BLaER1 treated with 17β-estradiol and CSF1 and Interleukin-3, amounts not matched to agents 10 nM and 100 nM (cell line): Measurements from ENCODE around the gene LINGO1.

Experiments
- H3K27ac ChIP-seq, 11 experiments: shearing (Covaris generic); formaldehyde crosslinking; 2 replicates each; pipeline ENCODE4 v1.8.1; 2022
- H3K27me3 ChIP-seq, 11 experiments: shearing (Covaris generic); formaldehyde crosslinking; 2 replicates each; pipeline ENCODE4 v1.8.1; 2022
- H3K36me3 ChIP-seq, 11 experiments: shearing (Covaris generic); formaldehyde crosslinking; 2 replicates each; pipeline ENCODE4 v1.8.1; 2022
- H3K4me1 ChIP-seq, 10 experiments: shearing (Covaris generic); formaldehyde crosslinking; 2 replicates each; pipeline ENCODE4 v1.8.1; 2022
- H3K4me2 ChIP-seq, 11 experiments: shearing (Covaris generic); formaldehyde crosslinking; 2 replicates each; pipeline ENCODE4 v1.8.1; 2022
- H3K4me3 ChIP-seq, 10 experiments: shearing (Covaris generic); formaldehyde crosslinking; 2 replicates each; pipeline ENCODE4 v1.8.1; 2022
- H3K9ac ChIP-seq, 11 experiments: shearing (Covaris generic); formaldehyde crosslinking; 2 replicates each; pipeline ENCODE4 v1.8.1; 2022
- H3K9me3 ChIP-seq, 11 experiments: shearing (Covaris generic); formaldehyde crosslinking; replicated peaks in 1 of 11; 2 replicates each; pipeline ENCODE4 v1.8.1; 2022
- H4K20me1 ChIP-seq, 11 experiments: shearing (Covaris generic); formaldehyde crosslinking; 2 replicates each; pipeline ENCODE4 v1.8.1; 2022
- Cebpa-rat ChIP-seq, 11 experiments: shearing (Covaris generic); IDR thresholded peaks; 2 replicates each; pipeline ENCODE4 v1.8.1; 2022

The LINGO1 gene

DNA sequence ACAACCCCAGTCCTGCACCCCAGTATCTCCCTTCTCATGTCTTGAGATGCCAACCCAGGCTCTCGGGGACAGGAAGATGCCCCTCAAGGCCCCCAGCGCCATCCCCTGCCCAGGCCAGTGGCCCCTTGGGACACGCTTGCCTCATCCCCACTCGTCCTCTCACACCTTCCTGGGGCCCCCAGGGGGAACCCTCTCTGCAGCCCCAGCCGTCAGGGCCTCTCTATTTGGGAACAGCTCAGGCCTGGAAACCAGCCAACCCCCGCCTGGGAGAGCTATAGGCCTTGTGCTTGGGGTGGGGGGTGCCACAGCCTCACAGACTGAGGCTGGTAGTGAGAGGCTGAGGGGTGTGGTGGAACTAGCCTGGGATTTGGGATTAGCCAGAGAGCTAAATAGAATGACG, 7.8 kb downstream of the LINGO1 start:
- Histone ChIP-seq H3K9ac (0 out of 22 replicates have a peak overlapping the region, but pooled peaks of 1 of the 11 experiments have one; percentile 13), H3K27ac (no peak overlapping the region), H3K4me3 (no peak overlapping the region), H3K4me2 (peak overlapping the region in 8 of 11 experiments; percentile 34 to 75 (median 62); a peak in 16 of 22 replicates), H3K36me3 (no peaks in the 10 kb centered on the region), H4K20me1 (peaks cover 0 to 19% (median 0%) of the 10 kb centered on the region in 11 experiments; a peak in 7 of 22 replicates), H3K27me3 (peaks cover 10 to 36% (median 26%) of the 10 kb centered on the region in 11 experiments), H3K9me3 (no peaks in the 10 kb centered on the region), H3K4me1 (peaks cover 9 to 44% (median 38%) of the 10 kb centered on the region in 10 experiments; a peak in 19 of 20 replicates)
- no peak for TF ChIP-seq Cebpa-rat (IDR thresholded peaks at IDR 0.05)

DNA sequence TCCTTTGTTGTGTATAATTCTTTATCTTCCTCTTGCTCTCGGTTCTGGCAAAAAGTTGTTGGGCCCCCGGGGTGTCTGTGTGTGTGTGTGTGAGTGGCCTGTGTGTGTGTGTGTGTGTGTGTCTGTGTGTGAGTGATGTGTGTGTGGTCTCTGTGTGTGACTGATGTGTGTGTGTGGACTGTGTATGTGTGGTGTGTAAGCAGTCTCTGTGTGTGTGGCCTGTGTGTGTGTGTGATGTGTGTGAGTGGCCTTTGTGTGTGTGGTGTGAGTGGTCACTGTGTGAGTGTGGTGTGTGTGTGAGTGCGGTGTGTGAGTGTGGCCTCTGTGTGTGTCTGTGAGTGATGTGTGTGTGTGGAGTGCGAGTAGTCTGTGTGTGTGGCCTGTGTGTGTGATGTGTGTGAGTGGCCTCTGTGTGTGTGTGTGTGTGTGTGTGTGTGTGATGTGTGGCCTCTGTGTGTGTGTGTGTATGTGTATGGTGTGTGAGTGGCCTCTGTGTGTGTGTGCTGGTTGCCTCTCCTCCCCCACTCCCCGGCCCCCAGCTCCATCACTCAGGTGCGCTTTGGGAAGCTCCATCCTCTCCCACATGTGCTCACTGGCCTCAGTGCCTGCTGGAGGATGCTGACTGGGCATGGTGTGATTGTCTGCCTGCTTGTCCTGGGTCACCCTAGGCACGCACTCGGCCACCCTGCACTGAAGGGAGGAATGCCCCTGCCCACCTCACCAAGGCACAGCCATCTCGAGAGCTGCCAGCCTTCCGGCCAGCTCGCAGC, 8.8 kb downstream of the LINGO1 start:
- Histone ChIP-seq H3K4me3 (no peak overlapping the region), H3K4me1 (peaks cover 9 to 44% (median 38%) of the 10 kb centered on the region in 10 experiments; a peak in 19 of 20 replicates), H3K9ac (0 out of 22 replicates have a peak overlapping the region, but pooled peaks of 1 of the 11 experiments have one; percentile 33), H3K4me2 (peak overlapping the region in 8 of 11 experiments; percentile 40 to 75 (median 64); a peak in 16 of 22 replicates), H3K9me3 (no peaks in the 10 kb centered on the region), H3K36me3 (no peaks in the 10 kb centered on the region), H4K20me1 (peaks cover 0 to 12% (median 0%) of the 10 kb centered on the region in 11 experiments; a peak in 2 of 22 replicates), H3K27me3 (peaks cover under 1 to 27% (median 17%) of the 10 kb centered on the region in 11 experiments; a peak in 19 of 22 replicates), H3K27ac (peak overlapping the region in 1 of 11 experiments; percentile 38; a peak in 1 of 22 replicates)
- no peak for TF ChIP-seq Cebpa-rat (IDR thresholded peaks at IDR 0.05)

DNA sequence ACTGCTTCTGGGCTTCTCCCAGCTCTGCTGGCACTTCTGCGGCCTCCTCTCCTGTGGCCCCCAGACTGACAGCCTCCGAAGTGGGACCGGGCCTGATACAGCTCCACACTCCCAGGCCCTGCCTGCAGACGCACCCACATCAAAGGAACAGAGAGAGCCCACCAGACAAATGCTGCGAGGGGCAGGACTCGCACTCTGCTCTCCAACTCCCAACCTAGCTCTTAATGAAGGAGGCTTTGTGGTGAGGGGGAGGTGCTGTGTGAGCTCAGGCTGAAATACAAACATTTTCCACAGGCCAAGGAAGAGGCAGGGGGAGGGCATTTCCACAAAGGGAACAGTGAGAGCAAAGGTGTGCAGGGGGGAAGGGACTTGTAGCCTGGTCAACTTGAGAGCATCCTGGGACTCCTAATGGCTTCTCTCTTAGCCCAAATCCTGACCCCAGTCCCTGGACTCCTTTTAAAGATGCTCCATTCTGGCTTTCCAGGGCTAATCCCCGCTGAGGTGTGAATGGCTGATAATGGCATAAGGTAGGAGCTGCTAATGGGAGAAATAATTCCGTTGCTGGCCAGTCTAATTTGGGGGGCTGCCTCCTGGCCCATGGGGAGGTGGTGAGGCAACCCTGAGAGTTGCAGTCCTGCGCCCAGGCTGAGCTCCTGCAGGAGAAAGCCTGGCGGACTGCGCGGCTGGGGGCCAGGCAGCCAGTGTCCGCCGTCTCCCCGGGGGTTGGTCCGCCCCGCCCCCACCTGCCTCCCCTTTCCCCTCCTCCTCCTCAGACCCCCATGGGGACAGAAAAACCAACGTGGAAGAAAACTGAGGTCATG, 9.6 kb downstream of the LINGO1 start:
- Histone ChIP-seq H3K4me2 (peak overlapping the region in 9 of 11 experiments; percentile 26 to 75 (median 61); a peak in 17 of 22 replicates), H3K27ac (no peak overlapping the region), H3K9ac (peak overlapping the region in 2 of 11 experiments; percentile 18 to 22; a peak in 2 of 22 replicates), H3K4me3 (no peak overlapping the region), H3K27me3 (peaks cover 0 to 21% (median 12%) of the 10 kb centered on the region in 11 experiments; a peak in 12 of 22 replicates), H3K9me3 (no peaks in the 10 kb centered on the region), H3K36me3 (no peaks in the 10 kb centered on the region), H4K20me1 (peaks cover 0 to 12% (median 0%) of the 10 kb centered on the region in 11 experiments; a peak in 2 of 22 replicates), H3K4me1 (peaks cover 9 to 45% (median 38%) of the 10 kb centered on the region in 10 experiments; a peak in 19 of 20 replicates)
- no peak for TF ChIP-seq Cebpa-rat (IDR thresholded peaks at IDR 0.05)

DNA sequence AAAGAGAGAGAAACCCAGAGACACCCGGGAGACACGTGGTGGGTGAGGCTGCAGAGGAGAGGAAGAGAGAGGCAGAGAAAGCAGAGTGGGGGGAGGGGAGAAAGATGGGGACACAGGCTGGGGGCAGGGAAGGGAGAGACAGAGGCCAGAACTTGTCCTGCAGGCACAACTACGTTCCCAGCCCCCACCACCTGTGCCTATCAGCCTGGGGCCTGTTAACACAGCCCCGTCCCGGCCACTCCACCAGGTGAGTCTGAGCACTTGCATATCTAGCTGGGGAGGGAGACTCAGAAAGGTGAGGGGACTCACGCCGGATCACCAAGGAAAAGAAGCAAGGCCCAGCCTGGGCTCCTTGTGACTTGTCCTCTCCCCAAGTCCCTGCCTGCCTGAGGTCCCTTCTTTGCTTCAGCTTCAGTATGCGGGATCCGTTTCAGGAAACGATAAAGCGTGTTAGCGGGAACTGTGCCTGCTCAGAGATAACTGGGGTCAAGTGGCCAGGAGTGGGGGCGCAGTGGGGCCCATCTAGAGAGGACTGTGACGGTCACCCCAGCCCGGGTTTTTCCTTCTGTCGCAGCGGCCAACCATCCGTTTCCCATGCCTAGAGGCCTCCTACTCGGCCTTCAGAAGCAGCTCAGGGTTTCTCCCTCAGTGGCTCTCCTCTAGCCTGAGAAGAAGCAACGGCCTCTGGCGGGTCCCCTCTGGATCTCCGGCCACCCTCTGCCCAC, 10.3 kb downstream of the LINGO1 start:
- TF ChIP-seq Cebpa-rat (IDR thresholded peaks at IDR 0.05) = no peak
- no peaks in the 10 kb centered on the region for H3K36me3 ChIP-seq
- peaks cover 0 to 18% (median 7%) of the 10 kb centered on the region in 11 experiments; a peak in 11 of 22 replicates for H3K27me3 ChIP-seq
- peak overlapping the region; percentile 22 to 75 (median 58); a peak in 20 of 22 replicates for H3K4me2 ChIP-seq
- no peak overlapping the region for H3K27ac ChIP-seq
- H3K4me3 ChIP-seq = no peak overlapping the region
- H3K9me3 ChIP-seq = no peaks in the 10 kb centered on the region
- peaks cover 9 to 53% (median 45%) of the 10 kb centered on the region in 10 experiments; a peak in 19 of 20 replicates for H3K4me1 ChIP-seq
- peak overlapping the region in 4 of 11 experiments; percentile 18 to 28 (median 24); a peak in 4 of 22 replicates for H3K9ac ChIP-seq
- H4K20me1 ChIP-seq = peaks cover 0 to 12% (median 0%) of the 10 kb centered on the region in 11 experiments; a peak in 2 of 22 replicates

DNA sequence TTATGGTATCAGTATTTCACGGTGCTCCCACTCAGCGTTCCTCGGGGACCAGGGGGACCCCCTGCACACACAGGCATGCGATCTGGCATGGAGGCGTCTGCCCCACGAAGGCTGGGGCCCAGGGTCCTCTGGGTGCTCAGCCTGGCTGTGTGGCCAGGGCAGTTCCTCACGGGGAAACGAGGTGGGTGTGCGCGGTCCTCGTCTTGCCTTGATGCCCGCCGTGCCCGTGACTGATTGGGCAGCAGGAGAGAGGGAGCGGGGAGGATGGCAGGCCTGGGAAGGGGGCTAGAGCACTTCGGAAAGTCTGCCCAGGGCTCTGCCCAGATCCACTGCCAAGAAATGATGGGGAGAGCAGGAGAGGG, 10.9 kb downstream of the LINGO1 start:
- Histone ChIP-seq H3K9me3 (no peaks in the 10 kb centered on the region), H3K36me3 (no peaks in the 10 kb centered on the region), H3K4me2 (peak overlapping the region; percentile 22 to 75 (median 58); a peak in 20 of 22 replicates), H3K27ac (no peak overlapping the region), H3K27me3 (peaks cover 0 to 18% (median 7%) of the 10 kb centered on the region in 11 experiments; a peak in 9 of 22 replicates), H3K9ac (peak overlapping the region in 1 of 11 experiments; percentile 28; a peak in 2 of 22 replicates), H3K4me3 (no peak overlapping the region), H3K4me1 (peaks cover 9 to 54% (median 46%) of the 10 kb centered on the region in 10 experiments; a peak in 19 of 20 replicates), H4K20me1 (peaks cover 0 to 12% (median 0%) of the 10 kb centered on the region in 11 experiments; a peak in 1 of 22 replicates)
- no peak for TF ChIP-seq Cebpa-rat (IDR thresholded peaks at IDR 0.05)

DNA sequence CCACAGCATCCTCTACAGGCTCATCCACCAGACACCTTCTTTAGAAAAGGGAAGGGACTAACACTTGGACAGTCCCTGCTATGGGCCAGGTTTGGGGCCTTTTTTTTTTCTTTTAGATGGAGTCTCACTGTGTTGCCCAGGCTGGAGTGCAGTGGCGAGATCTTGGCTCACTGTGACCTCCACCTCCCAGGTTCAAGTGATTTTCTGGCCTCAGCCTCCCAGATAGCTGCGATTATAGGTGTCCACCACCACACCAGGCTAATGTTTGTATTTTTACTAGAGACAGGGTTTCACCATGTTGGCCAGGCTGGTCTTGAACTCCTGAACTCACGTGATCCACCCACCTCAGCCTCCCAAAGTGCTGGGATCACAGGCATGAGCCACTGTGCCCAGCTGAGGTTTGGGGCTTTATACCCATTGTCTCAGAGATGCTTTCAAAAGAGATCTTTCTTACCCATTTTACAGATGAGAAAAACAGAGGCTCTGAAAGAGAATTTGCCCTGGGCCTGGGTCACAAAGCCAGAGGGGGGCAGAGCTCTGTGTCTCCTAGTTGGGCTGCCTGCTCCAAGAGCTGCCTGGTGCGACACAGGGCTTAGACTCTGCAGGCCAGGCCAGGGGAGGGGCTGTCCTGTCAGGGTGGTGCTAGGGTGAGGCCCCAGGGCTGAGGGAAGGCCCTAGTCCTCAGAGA, 11.6 kb downstream of the LINGO1 start:
- Histone ChIP-seq H3K36me3 (no peaks in the 10 kb centered on the region), H3K4me3 (no peak overlapping the region), H4K20me1 (peaks cover 0 to 11% (median 0%) of the 10 kb centered on the region in 11 experiments; a peak in 1 of 22 replicates), H3K9ac (no peak overlapping the region), H3K4me2 (peak overlapping the region in 5 of 11 experiments; percentile 46 to 75 (median 67); a peak in 6 of 22 replicates), H3K4me1 (peaks cover 9 to 59% (median 49%) of the 10 kb centered on the region in 10 experiments; a peak in 19 of 20 replicates), H3K27me3 (peaks cover 0 to 18% (median 7%) of the 10 kb centered on the region in 11 experiments; a peak in 9 of 22 replicates), H3K27ac (no peak overlapping the region), H3K9me3 (no peaks in the 10 kb centered on the region)
- TF ChIP-seq Cebpa-rat (IDR thresholded peaks at IDR 0.05) = no peak

DNA sequence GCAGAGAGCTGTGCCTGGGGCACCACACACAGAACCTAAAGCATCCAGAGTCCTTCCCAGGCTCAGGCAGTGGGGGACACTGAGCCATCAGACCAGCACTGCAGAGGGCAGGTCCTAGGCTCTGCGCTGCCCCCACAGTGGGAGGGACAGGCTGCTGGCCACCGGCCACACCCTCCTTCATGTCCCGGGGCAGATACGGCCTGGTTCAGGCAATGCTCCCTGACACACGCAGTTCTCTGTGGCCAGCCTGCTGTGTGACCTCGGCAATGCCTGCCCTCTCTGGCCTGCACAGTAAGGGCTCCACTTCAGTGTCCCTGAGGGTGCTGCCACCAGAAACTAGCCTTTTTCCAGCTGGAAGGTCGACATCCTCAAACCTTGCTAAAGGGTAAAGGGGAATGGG, 12.4 kb downstream of the LINGO1 start:
- no peaks in the 10 kb centered on the region for H3K9me3 ChIP-seq
- H3K27me3 ChIP-seq = peaks cover 0 to 18% (median 7%) of the 10 kb centered on the region in 11 experiments; a peak in 9 of 22 replicates
- H4K20me1 ChIP-seq = peaks cover 0 to 8% (median 0%) of the 10 kb centered on the region in 11 experiments; a peak in 1 of 22 replicates
- no peak for TF ChIP-seq Cebpa-rat (IDR thresholded peaks at IDR 0.05)
- H3K9ac ChIP-seq = no peak overlapping the region
- no peak overlapping the region for H3K4me2 ChIP-seq
- H3K36me3 ChIP-seq = no peaks in the 10 kb centered on the region
- H3K4me3 ChIP-seq = no peak overlapping the region
- H3K27ac ChIP-seq = no peak overlapping the region
- H3K4me1 ChIP-seq = peaks cover 9 to 62% (median 55%) of the 10 kb centered on the region in 10 experiments; a peak in 19 of 20 replicates
